Ecto neural progenitor cell (in vitro differentiated cells): ENCODE measurements around the gene PPP1R16B.
"Not testable (repeated sequence)": the region's sequence is repeated elsewhere in the genome, so short reads cannot be mapped to it uniquely, and the experiment has no call there.

Experiments
- DNase-seq: peaks from one replicate; pipeline ENCODE4 v3.0.0-alpha.2; 2018; ENCODE audit warnings: low spot score

The PPP1R16B gene

GRCh38 chr20:38853759-38854158 lies 48.3 kb downstream of the PPP1R16B start:
- no peak for DNase-seq

GRCh38 chr20:38854654-38855066 lies 49.2 kb downstream of the PPP1R16B start:
- DNase-seq: no peak

GRCh38 chr20:38855356-38855755 lies 49.9 kb downstream of the PPP1R16B start:
- no peak for DNase-seq

DNA sequence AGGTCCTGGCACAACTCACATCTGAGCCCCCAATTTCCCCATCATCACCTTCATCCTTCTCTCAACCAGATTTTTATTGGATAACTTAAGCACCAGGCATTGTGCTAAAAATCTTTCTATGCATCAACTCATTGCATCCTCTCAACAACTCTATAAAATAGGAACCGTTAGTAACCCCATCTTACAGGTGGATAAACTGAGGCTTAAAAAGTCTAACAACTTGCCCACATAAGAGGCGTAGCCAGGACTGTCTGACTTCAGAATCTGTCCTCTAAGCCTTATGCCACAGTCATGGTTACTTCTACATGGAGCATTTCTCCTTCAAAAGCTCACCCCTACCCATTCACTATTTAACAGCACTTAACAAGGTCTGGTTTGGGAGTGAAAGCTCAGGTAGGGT lies 51.1 kb downstream of the PPP1R16B start:
- DNase-seq: no peak

- no peak for DNase-seq
Observed at GRCh38 chr20:38857703-38858102, 52.2 kb downstream of the PPP1R16B start.

GRCh38 chr20:38859070-38859690 lies 53.7 kb downstream of the PPP1R16B start:
- no peak for DNase-seq

DNA sequence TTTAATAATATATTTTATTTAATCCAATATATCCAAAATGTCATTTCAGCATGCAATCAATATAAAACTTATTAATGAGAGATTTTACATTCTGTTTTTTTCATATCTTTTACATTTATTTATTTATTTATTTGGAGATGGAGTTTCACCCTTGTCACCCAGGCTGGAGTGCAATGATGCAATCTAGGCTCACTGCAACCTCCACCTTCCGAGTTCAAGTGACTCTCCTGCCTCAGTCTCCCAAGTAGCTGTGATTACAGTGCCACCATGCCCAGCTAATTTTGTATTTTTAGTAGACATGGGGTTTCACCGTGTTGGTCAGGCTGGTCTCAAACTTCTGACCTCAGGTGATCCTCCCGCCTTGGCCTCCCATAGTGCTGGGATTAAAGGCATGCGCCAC lies 54.4 kb downstream of the PPP1R16B start:
- DNase-seq: not testable (repeated sequence)

DNA sequence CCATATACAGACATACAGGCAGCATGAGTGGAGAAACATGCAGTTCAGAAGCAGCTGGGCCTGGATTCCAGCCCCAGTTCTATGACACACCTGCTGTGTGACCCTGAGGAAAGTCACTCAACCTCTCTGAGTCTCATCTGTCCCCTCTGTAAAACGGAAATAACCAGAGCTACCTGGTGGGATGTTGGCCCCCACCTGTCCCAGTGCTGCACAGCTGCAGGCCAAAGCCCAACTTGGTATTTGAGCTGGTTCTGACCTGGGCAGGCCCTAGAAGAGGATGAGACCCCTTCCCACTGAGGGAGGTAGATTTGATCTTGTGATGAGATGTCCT lies 55.5 kb downstream of the PPP1R16B start:
- no peak for DNase-seq

DNA sequence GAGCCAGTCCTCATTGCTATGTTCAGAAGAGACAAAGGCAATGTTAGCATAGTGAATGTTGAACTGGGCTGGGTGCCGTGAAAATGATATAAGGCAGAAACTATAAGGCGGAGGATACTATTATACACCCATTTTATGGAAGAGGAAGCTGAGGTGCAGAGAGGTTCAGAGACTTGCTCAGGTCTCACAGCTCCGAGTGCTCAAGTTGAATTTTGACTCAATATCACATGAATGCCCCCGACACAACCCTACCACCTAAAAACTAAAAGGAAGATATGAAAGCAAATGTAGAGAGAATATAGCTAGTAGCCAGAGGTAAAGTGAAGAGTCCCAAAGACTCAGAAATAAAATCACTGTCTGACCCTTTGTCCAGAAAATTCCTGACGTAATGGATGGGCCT lies 56.7 kb downstream of the PPP1R16B start:
- no peak for DNase-seq

- no peak for DNase-seq
Observed at GRCh38 chr20:38863024-38863851, 57.7 kb downstream of the PPP1R16B start.

DNA sequence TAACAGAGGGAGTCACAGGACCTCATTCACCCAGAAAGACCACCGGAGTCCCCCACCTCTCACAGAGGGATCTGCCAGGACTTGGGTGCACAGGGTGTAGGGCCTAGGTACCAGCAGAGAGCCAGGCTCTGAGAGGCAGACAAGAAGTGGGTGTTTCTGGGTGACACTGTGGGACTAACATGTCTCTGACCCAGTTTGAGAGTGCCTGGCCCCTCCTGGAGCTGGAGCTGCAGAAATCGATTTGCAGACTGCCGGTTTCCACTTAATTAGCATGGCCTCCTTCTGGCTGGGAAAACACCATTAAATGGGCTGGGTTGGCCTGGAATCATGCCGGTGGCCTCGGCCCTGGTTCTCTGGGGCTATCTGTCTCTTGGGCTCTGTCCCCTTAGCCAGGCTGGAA lies 59.2 kb downstream of the PPP1R16B start:
- no peak for DNase-seq

DNA sequence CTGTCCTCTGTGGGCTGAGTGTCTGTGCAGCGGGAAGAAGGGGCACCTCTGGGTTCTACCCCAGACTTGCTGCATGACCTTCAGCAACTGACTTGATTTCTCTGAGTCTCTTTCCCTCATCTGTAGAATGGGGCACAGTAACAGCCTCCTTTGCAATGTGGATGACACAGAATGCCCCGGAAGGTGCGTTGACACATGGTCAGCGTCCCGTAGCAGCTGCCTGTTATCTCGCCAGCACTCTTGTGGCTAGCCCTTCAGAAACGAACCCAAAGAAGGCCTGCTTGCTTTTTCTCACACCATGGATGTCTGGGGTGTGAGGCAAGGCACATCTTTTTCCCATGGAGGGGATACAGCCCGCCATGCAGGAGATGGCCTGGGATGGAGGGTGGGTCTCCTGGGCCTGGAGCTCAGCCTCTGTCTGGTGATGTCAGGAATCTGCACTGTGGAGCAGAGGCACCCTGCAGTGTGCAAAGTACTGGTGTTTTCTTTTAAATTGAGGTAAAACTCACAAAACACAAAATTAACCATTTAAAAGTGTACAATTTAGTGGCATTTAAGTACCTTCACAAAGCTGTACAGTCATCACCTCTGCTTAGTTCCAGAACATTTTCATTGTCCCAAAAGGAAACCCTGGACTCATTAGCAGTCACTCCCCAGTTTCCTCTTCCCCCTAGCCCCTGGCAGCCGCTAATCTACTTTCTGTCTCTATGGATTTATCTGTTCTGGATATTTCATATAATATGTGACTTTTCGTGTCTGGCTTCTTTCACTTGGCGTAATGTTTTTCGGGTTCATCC lies 61.0 kb downstream of the PPP1R16B start:
- no peak for DNase-seq

GRCh38 chr20:38867062-38867359 lies 61.5 kb downstream of the PPP1R16B start:
- no peak for DNase-seq

DNA sequence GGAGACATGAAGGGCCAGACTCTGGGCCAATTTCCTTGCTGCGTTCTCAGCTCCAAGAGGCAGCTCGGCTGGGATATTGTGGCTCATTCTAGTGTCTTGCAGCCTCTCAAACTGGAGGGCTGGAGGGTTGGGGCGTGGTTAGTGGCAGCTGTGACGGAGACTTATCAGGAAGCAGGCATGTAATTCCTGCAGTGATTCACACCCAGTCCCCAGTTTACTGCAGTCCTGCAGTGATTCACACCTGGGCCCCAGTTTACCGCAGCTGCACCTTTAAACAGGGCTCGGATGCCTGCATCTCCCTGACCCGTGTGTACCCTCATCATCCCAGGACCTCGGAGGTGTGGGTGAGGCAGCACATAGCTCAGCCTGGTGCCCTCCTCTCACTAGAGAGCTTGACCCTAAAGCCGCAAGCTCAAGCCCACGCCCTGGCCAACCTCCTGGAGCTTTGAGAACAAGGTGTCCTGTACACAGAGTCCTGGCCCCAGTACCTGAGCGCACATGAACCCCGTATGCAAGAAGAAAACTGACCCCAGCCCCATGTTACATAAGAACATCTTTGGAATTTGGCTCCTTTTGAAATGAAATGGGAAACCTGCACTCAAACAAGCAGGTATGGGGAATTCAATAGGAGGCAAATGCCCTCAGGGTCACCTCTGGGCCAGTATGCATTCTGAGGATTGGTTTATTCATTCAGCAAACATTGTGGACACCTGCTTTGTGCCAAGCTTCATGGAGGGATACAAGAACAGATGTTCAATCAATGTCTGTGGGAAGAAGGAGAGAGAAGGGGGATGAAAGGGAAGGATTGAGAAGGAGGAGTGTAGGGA lies 65.4 kb downstream of the PPP1R16B start:
- DNase-seq: no peak

GRCh38 chr20:38871560-38871953 lies 66.1 kb downstream of the PPP1R16B start:
- DNase-seq: no peak

- DNase-seq: no peak
Observed at GRCh38 chr20:38872036-38872435, 66.5 kb downstream of the PPP1R16B start.

DNA sequence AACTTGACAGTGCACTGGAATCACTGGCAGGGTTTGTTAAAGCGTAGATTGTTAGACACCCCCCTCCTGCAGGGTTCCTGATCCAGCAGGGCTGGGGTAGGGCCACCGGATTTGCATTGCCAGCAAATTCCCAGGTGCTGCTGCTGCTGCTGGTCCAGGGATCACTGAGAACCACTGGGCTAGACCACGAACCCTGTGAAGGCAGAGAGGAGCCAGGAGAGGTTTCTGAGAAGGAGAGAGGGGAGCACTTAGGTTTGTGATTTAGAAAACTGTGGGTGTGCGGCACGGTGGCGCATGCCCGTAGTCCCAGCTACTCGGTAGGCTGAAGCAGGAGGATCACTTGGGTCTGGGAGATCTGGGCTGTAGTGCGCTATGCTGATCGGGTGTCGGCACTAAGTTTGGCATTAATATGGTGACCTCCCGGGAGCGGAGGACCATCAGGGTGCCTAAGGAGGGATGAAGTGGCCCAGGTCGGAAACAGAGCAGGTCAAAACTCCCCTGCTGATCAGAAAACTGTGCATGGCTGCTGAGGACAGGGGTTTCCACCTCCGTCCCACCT lies 67.1 kb downstream of the PPP1R16B start:
- DNase-seq: no peak

DNA sequence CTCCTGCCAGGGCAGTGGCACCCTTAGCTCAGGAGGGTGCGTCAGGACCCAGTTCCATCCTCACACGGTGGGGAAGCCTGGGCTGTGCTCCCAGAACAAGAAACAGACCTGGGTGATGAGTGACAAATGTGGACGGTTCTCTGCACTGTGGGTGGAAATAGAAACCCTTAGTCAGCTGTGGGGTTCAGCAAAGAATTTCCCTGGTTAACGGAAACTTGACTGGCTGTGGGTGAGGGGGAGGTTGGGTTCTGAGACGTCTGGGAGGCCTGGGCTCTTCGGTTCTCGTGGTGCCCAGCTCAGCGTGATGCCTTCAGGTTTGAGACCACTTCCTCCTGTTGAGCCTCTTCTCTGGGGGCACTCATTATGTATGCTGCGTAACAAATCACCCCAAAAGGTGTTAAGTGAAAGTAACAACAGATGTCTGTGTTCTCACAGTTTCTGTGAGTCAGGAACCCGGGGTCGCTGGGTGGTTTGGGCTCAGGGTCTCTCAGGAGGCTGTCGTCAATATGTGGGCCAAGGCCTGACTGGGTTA lies 67.6 kb downstream of the PPP1R16B start:
- DNase-seq: no peak

DNA sequence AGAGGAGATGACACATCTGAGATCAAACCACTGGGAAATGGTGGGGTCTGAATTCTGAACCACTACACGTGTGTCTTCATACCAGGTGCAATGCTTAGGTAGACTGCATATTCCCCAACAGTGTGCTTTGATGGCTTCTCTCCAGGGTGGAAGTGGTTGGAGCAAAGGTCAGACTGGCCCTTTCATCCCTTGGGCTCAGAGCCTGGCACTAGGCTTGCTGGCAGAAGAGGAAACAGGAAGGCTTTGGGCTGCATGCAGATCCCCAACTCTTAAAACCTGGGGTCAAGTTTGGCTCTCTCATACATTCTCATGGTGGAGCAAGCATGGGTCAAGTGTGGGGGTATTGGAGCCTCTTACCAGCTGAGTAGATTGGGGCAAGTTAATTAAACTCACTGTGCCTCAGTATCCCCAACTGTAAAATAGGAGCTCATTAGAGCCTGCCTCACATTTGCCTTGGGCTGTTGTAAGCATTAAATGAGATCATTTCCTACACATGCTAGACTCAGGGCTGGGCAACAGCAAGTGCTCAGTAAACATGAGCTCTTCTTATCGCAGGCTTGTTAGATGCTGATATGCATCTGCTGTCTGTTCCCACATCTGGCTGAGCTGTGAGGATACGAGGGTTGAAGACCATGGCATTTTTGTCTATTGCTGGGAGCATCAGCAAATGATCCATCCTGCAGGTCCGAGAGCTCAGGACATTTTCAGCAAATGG lies 69.1 kb downstream of the PPP1R16B start:
- DNase-seq: no peak

DNA sequence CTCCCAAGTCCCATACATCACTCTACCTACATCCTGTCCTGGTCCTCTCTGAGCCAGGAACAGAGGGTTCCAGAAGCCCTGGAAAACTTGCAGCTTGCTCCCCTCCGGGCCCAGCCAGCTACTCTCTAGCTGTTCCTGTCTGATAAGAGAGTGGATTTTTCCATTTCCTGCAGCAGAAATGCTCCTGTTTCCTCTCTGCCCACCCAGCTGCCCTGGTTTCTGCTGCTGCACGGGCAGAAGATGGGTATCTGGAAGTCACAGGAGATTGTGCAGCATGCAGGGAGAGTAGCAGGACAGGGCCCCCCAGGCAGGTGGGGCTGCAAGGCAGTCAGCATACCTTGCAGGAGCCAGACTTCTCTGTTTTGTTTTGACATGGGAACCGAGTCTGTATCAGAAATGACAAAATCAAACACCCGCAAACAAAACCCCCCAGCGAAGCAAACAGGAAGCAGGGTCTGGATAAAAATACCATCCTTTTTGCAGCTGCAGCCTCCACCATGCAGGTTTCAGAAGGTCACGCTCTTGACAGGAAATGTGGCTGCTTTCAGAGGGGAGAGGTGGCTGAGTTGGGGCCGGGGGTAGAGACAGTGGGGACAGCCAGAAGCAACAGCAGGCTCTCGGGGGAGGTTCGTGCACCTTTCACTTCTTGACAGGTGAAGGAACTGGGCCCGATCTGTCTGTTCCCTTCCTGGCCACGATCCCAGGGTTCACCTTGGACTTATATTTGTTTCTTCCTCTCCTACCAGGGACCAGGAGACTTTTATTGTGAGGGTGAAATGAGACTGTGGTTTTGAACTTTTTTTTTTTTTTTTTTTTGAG lies 69.9 kb downstream of the PPP1R16B start:
- no peak for DNase-seq
